Tibial nerve (tissue), 4 donors: ENCODE results near the gene NR0B2. TPM values are rescaled to one million over a fixed set of nuclear protein-coding genes. Genes with fewer than 3 reads are reported as not detected.
"Not testable (repeated sequence)": the region's sequence is repeated elsewhere in the genome, so short reads cannot be mapped to it uniquely, and the experiment has no call there.

Source experiments
- DNase-seq, 2 donors: peaks; one replicate each; pipeline ENCODE4 v3.0.0-alpha.2; 2019; ENCODE audit warnings: low spot score in 2 of 2
- H3K27ac ChIP-seq, 4 donors: fragments of 200-600 bp; sonication (generic) in 3 of 4; one replicate each; pipeline ENCODE4 v1.5.1; 2017 to 2019; ENCODE audit warnings: mild to moderate bottlenecking in 1 of 4
- H3K27me3 ChIP-seq, 2 donors: fragments of 200-600 bp; sonication (generic) in 1 of 2; one replicate each; pipeline versions ENCODE4 v1.5.1 to v1.6.0; 2017 to 2019
- H3K36me3 ChIP-seq, 3 donors: fragments of 200-600 bp; sonication (generic); one replicate each; pipeline ENCODE4 v1.5.1; 2018 to 2019
- H3K4me1 ChIP-seq, 4 donors: fragments of 200-600 bp; sonication (generic) in 3 of 4; one replicate each; pipeline ENCODE4 v1.5.1; 2017 to 2019
- H3K4me3 ChIP-seq, 4 donors: fragments of 200-600 bp; sonication (generic) in 3 of 4; one replicate each; pipeline ENCODE4 v1.5.1; 2017 to 2019; ENCODE audit warnings: mild to moderate bottlenecking in 1 of 4, moderate library complexity in 1 of 4
- H3K9me3 ChIP-seq, 4 donors: fragments of 200-600 bp; sonication (generic) in 3 of 4; one replicate each; pipeline ENCODE4 v1.5.1; 2017 to 2019
- EP300 ChIP-seq, 2 donors: sonication (generic); formaldehyde crosslinking; IDR thresholded peaks; one replicate each; pipeline ENCODE4 v1.6.1; 2017; ENCODE audit warnings: antibody characterized with exemption in 2 of 2, mild to moderate bottlenecking in 1 of 2
- POLR2A ChIP-seq, 2 donors: fragments of 450-650 bp; IDR thresholded peaks; one replicate each; pipeline ENCODE4 v1.6.1; 2017; ENCODE audit warnings: antibody characterized with exemption in 2 of 2, mild to moderate bottlenecking in 2 of 2, moderate library complexity in 2 of 2
- WGBS, 2 donors: methylation state at CpG; one replicate each; pipeline ENCODE4 v1.1.5; 2018; 5-methylcytosine and 5-hydroxymethylcytosine counted together
- total RNA-seq, 4 donors: library from RNA; depleted of rRNA; stranded (reverse); fragments of >200 nt; gene quantifications; one replicate each; pipeline ENCODE4 v1.1.0, GENCODE V29; 2016
- TF ChIP-seq, protein P1 (sequence below), 5 experiments: fragments of 200-600 bp in 3 of 5; fragments of 450-650 bp in 2 of 5; sonication (generic) in 3 of 5; IDR thresholded peaks; one replicate each; pipeline ENCODE4 v1.5.1; 2016 to 2019; ENCODE audit warnings: antibody characterized with exemption in 5 of 5, mild to moderate bottlenecking in 3 of 5, moderate library complexity in 2 of 5

Gene NR0B2
- total RNA-seq, 4 donors from 2014 or later: not detected

DNA sequence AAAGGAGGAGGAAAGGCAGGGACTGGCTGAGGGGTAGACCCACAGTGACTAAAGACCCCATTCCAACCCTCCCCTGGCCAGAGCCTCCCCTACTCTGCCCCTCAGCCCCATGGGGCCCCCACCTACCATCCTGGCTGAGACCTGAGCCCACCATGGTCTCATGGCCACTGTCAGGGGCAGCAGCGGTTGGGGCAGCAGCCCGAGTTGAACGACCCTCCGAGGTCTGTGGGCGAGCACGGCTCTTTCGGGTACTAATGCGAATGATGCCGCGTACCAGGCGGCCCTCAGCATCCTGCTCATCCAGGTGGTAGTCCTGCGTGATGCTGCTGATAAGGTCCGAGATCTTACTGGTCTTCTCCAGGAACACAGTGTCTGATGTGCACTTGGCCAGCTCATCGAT lies 37.4 kb upstream of the NR0B2 start:
- WGBS, 2 donors: 93 to 95% methylated on average over 14 of the region's 14 CpGs
- no peaks in the 10 kb centered on the region for H3K27me3 ChIP-seq
- TF ChIP-seq EP300 (IDR thresholded peaks at IDR 0.05) (no peak), POLR2A (IDR thresholded peaks at IDR 0.05) (no peak)
- TF ChIP-seq, protein P1, sequence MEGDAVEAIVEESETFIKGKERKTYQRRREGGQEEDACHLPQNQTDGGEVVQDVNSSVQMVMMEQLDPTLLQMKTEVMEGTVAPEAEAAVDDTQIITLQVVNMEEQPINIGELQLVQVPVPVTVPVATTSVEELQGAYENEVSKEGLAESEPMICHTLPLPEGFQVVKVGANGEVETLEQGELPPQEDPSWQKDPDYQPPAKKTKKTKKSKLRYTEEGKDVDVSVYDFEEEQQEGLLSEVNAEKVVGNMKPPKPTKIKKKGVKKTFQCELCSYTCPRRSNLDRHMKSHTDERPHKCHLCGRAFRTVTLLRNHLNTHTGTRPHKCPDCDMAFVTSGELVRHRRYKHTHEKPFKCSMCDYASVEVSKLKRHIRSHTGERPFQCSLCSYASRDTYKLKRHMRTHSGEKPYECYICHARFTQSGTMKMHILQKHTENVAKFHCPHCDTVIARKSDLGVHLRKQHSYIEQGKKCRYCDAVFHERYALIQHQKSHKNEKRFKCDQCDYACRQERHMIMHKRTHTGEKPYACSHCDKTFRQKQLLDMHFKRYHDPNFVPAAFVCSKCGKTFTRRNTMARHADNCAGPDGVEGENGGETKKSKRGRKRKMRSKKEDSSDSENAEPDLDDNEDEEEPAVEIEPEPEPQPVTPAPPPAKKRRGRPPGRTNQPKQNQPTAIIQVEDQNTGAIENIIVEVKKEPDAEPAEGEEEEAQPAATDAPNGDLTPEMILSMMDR (IDR thresholded peaks at IDR 0.05): no peak
- no peaks in the 10 kb centered on the region for H3K4me1 ChIP-seq
- DNase-seq: no peak
- H3K4me3 ChIP-seq: no peak overlapping the region
- peaks cover 0 to 32% (median 3%) of the 10 kb centered on the region in 3 donors for H3K36me3 ChIP-seq
- peaks cover 0 to 10% (median 0%) of the 10 kb centered on the region in 4 donors for H3K9me3 ChIP-seq
- no peak overlapping the region for H3K27ac ChIP-seq

DNA sequence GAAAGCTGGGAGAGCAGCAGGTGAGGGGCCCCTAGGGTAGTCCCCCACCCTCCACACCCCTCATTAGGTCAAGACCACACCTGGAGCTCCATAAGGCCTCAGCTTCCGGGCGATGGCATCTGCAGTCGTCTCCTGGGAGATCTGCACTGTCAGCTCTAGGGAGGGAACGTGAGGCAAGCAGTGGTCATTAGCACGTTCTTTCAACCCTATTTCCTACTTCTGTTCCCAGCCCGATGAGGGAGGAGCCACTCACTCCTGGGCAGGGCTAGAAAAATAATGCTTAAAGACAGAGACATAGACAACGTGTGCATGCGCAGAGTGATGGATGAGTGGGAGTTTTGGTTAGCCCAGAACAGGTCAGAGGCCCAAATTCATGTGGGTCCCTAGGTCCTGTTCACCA lies 36.8 kb upstream of the NR0B2 start:
- Histone ChIP-seq H3K4me3 (no peak overlapping the region), H3K27me3 (no peaks in the 10 kb centered on the region), H3K36me3 (peaks cover 2 to 32% (median 9%) of the 10 kb centered on the region in 3 donors), H3K4me1 (no peaks in the 10 kb centered on the region), H3K27ac (no peak overlapping the region), H3K9me3 (peaks cover 0 to 4% (median 0%) of the 10 kb centered on the region in 4 donors)
- no peak for DNase-seq
- TF ChIP-seq, protein P1 (IDR thresholded peaks at IDR 0.05): no peak
- no peak for TF ChIP-seq POLR2A (IDR thresholded peaks at IDR 0.05)
- no peak for TF ChIP-seq EP300 (IDR thresholded peaks at IDR 0.05)
- WGBS, 2 donors: 50 to 68% methylated on average over 8 of the region's 8 CpGs

DNA sequence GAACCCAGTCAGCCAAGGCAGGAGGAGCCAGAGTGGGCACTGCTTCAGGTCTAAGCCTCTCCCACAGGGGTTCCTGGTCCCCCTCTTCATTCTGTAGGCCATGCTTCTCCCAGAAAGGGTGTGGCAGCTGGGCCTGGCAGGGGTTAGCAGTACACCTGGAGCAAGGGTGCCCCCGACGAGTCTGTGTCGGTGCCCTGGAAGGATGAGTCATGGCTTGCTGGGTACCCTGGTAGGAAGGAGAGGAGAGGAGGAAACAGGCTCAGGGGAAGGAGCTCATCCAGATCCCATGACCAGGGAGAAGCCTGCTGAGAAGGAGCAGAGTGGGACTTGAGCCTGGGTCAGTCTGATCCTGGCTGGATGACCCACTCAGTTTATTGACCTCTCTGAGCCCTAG lies 36.1 kb upstream of the NR0B2 start:
- no peak overlapping the region for H3K27ac ChIP-seq
- no peak for DNase-seq
- H3K9me3 ChIP-seq: no peaks in the 10 kb centered on the region
- H3K4me3 ChIP-seq: no peak overlapping the region
- 66 to 78% methylated on average over 3 of the region's 3 CpGs for WGBS, 2 donors
- H3K36me3 ChIP-seq: peaks cover 6 to 36% (median 15%) of the 10 kb centered on the region in 3 donors
- no peaks in the 10 kb centered on the region for H3K27me3 ChIP-seq
- TF ChIP-seq, protein P1 (IDR thresholded peaks at IDR 0.05): no peak
- TF ChIP-seq EP300 (IDR thresholded peaks at IDR 0.05) (no peak), POLR2A (IDR thresholded peaks at IDR 0.05) (no peak)
- H3K4me1 ChIP-seq: no peaks in the 10 kb centered on the region

DNA sequence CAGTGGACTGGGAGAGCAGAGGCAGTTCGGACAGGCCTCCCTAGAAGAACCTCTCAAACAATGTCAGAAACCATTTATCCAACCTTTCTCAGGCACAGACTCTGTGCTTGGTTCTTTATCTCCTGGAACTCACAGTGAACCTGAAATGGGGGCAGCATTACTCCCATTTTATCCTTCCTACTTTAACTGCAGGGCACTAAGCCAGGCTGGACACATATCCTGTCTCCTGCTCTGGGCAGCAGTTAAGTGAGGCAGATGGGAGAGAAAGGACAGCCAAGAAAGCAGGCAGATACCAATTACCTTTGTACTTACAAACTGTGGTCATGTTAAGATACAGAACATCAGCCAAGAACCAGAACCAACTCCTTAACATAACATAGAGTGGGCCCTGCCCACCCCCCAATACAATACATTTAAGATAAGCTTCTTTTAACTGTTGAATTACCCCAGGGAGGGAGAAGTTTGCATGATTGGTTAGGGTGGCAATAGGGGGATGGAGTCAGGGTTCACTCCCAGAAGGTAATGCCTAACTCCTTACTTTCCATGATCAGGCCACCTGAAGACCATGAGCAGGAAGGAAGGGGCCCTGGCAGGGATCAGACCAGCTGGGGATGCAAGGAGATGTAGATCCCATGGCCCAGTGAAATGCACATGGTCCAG lies 35.6 kb upstream of the NR0B2 start:
- H3K9me3 ChIP-seq: no peaks in the 10 kb centered on the region
- 62 to 65% methylated on average over 1 of the region's 1 CpG for WGBS, 2 donors
- no peaks in the 10 kb centered on the region for H3K27me3 ChIP-seq
- no peak for DNase-seq
- no peaks in the 10 kb centered on the region for H3K4me1 ChIP-seq
- no peak overlapping the region for H3K4me3 ChIP-seq
- peaks cover 8 to 42% (median 15%) of the 10 kb centered on the region in 3 donors for H3K36me3 ChIP-seq
- TF ChIP-seq POLR2A (IDR thresholded peaks at IDR 0.05) (no peak), EP300 (IDR thresholded peaks at IDR 0.05) (no peak)
- TF ChIP-seq, protein P1 (IDR thresholded peaks at IDR 0.05): no peak
- H3K27ac ChIP-seq: no peak overlapping the region

DNA sequence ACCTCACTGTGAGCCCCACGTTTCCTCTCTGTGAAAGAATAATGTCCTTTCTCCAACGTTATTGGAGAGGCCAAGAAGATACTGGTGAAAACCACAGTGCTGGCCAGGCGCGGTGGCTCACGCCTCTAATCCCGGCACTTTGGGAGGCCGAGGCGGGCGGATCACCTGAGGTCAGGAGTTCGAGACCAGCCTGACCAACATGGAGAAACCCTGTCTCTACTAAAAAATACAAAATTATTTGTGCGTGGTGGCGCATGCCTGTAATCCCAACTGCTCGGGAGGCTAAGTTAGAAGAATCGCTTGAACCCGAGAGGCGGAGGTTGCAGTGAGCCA lies 34.9 kb upstream of the NR0B2 start:
- H3K4me1 ChIP-seq, DNase-seq, H3K9me3 ChIP-seq, H3K27me3 ChIP-seq, H3K4me3 ChIP-seq, H3K27ac ChIP-seq: not testable (repeated sequence)
- 90 to 92% methylated on average over 16 of the region's 16 CpGs for WGBS, 2 donors
- H3K36me3 ChIP-seq: peaks cover 10 to 49% (median 22%) of the 10 kb centered on the region in 3 donors
